ENCODE data around the gene ACP2. TPM values are rescaled to one million over a fixed set of nuclear protein-coding genes. Genes with fewer than 3 reads are reported as not detected.

Gene ACP2
- total and polyA plus RNA-seq, 2 donors (not counting 1 experiment from before 2014, with no cell fraction given): 16.3 to 29.5 TPM

DNA sequence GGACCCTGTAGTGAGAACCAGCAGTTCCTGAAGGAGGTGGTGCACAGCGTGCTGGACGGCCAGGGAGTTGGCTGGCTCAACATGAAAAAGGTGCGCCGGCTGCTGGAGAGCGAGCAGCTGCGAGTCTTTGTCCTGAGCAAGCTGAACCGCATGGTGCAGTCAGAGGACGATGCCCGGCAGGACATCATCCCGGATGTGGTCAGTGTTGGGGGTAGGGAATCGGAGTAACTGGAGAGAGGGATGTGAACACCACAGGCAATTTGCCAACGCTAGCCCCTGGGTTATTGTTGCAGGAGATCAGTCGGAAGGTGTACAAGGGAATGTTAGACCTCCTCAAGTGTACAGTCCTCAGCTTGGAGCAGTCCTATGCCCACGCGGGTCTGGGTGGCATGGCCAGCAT lies 41.2 kb upstream of the ACP2 start:
- no peak overlapping the region for H2AFZ ChIP-seq (ENCODE audit: insufficient read depth, low read depth, low read length, poor library complexity, severe bottlenecking)
- peaks cover 6% of the 10 kb centered on the region for H3K79me2 ChIP-seq (ENCODE audit: control insufficient read depth, insufficient read depth, low read length)
- H4K20me1 ChIP-seq (ENCODE audit: control insufficient read depth, insufficient read depth, low read length, poor library complexity, severe bottlenecking): no peaks in the 10 kb centered on the region
- no peaks in the 10 kb centered on the region for H3K9me3 Mint-ChIP-seq (ENCODE audit: insufficient read depth)
- H3K27ac Mint-ChIP-seq: no peak overlapping the region
- POLR2A ChIA-PET: no interaction called here
- no peaks in the 10 kb centered on the region for H3K4me1 ChIP-seq (ENCODE audit: control insufficient read depth in 2 of 2, insufficient read depth in 2 of 2, low read length in 2 of 2)
- H3K4me2 ChIP-seq (replicated peaks; ENCODE audit: low read depth, low read length, poor library complexity, severe bottlenecking): no peak overlapping the region
- no peak overlapping the region for H3K4me3 Mint-ChIP-seq
- no peaks in the 10 kb centered on the region for H3K4me1 Mint-ChIP-seq
- no peak for TF ChIP-seq EZH2 (IDR thresholded peaks at IDR 0.05; ENCODE audit: borderline replicate concordance, insufficient read depth, low read depth, low read length, poor library complexity, severe bottlenecking)
- TF ChIP-seq, protein P1, sequence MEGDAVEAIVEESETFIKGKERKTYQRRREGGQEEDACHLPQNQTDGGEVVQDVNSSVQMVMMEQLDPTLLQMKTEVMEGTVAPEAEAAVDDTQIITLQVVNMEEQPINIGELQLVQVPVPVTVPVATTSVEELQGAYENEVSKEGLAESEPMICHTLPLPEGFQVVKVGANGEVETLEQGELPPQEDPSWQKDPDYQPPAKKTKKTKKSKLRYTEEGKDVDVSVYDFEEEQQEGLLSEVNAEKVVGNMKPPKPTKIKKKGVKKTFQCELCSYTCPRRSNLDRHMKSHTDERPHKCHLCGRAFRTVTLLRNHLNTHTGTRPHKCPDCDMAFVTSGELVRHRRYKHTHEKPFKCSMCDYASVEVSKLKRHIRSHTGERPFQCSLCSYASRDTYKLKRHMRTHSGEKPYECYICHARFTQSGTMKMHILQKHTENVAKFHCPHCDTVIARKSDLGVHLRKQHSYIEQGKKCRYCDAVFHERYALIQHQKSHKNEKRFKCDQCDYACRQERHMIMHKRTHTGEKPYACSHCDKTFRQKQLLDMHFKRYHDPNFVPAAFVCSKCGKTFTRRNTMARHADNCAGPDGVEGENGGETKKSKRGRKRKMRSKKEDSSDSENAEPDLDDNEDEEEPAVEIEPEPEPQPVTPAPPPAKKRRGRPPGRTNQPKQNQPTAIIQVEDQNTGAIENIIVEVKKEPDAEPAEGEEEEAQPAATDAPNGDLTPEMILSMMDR (IDR thresholded peaks at IDR 0.05): no peak
- H3K4me3 ChIP-seq (ENCODE audit: control extremely low read depth in 1 of 5, extremely low read depth in 1 of 5, insufficient read depth in 1 of 5, low read depth in 2 of 5, low read length in 4 of 5): no peak overlapping the region
- H3K36me3 ChIP-seq (replicated peaks in 1 of 2; ENCODE audit: control extremely low read depth in 1 of 2, control insufficient read depth in 1 of 2, extremely low read depth in 1 of 2, insufficient read depth in 2 of 2, low read length in 1 of 2): peaks cover 5 to 82% of the 10 kb centered on the region in 2 experiments
- no peaks in the 10 kb centered on the region for H3K27me3 ChIP-seq (replicated peaks in 1 of 4; ENCODE audit: control extremely low read depth in 1 of 4, control insufficient read depth in 3 of 4, insufficient read depth in 4 of 4, low read length in 3 of 4)
- no peak overlapping the region for H3K27ac ChIP-seq (ENCODE audit: low read length in 2 of 2)
- ATAC-seq (ENCODE audit: low read depth): no peak
- intact Hi-C loops (cut with micrococcal nuclease): no loop called here
- no peaks in the 10 kb centered on the region for H3K27me3 Mint-ChIP-seq
- no peak for DNase-seq
- CTCF ChIA-PET: no interaction called here
- no peaks in the 10 kb centered on the region for H3K9me3 ChIP-seq (ENCODE audit: control extremely low read depth in 1 of 3, control insufficient read depth in 2 of 3, insufficient read depth in 1 of 3, low read length in 2 of 3)
- over 99% methylated on average over 12 of the region's 15 CpGs for WGBS (ENCODE audit: insufficient coverage)
- H3K9ac ChIP-seq (ENCODE audit: low read length): no peak overlapping the region

DNA sequence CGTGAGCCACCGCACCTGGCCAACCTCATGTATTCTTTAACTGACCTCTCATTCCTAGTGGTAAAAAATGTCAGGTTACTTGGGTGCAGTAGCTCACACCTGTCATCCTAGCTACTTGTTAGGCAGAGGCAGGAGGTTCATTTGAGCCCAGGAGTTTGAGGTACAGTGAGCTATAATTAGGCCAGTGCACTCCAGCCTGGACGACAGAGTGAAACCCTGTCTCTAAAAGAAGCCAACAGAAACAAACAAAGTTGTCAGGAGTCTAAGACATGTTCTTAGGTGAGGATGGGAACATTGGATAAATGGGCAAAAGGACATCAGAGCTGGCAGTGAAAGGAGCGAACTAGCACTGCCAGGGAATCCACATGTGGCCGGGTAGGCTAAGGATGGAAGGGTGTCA lies 39.5 kb upstream of the ACP2 start:
- intact Hi-C loops (cut with micrococcal nuclease): no loop called here
- POLR2A ChIA-PET: no interaction called here
- TF ChIP-seq, protein P1 (IDR thresholded peaks at IDR 0.05): no peak
- TF ChIP-seq EZH2 (IDR thresholded peaks at IDR 0.05; ENCODE audit: borderline replicate concordance, insufficient read depth, low read depth, low read length, poor library complexity, severe bottlenecking): no peak
- 100% methylated on average over 2 of the region's 5 CpGs for WGBS (ENCODE audit: insufficient coverage)
- no peak overlapping the region for H2AFZ ChIP-seq (ENCODE audit: insufficient read depth, low read depth, low read length, poor library complexity, severe bottlenecking)
- no peak overlapping the region for H3K4me3 ChIP-seq (ENCODE audit: control extremely low read depth in 1 of 5, extremely low read depth in 1 of 5, insufficient read depth in 1 of 5, low read depth in 2 of 5, low read length in 4 of 5)
- no peak overlapping the region for H3K4me2 ChIP-seq (replicated peaks; ENCODE audit: low read depth, low read length, poor library complexity, severe bottlenecking)
- ATAC-seq (ENCODE audit: low read depth) (no peak), DNase-seq (no peak)
- H3K27ac Mint-ChIP-seq: no peak overlapping the region
- no peaks in the 10 kb centered on the region for H3K27me3 ChIP-seq (replicated peaks in 1 of 4; ENCODE audit: control extremely low read depth in 1 of 4, control insufficient read depth in 3 of 4, insufficient read depth in 4 of 4, low read length in 3 of 4)
- no peaks in the 10 kb centered on the region for H3K9me3 ChIP-seq (ENCODE audit: control extremely low read depth in 1 of 3, control insufficient read depth in 2 of 3, insufficient read depth in 1 of 3, low read length in 2 of 3)
- CTCF ChIA-PET: interaction anchor here (1.0 kb wide), 1 partner anchor 124 kb away, joined by 4 read pairs; no protein-coding TSS in a partner anchor
- no peaks in the 10 kb centered on the region for H3K27me3 Mint-ChIP-seq
- no peaks in the 10 kb centered on the region for H4K20me1 ChIP-seq (ENCODE audit: control insufficient read depth, insufficient read depth, low read length, poor library complexity, severe bottlenecking)
- H3K27ac ChIP-seq (ENCODE audit: low read length in 2 of 2): no peak overlapping the region
- no peak overlapping the region for H3K9ac ChIP-seq (ENCODE audit: low read length)
- no peaks in the 10 kb centered on the region for H3K4me1 Mint-ChIP-seq
- no peaks in the 10 kb centered on the region for H3K4me1 ChIP-seq (ENCODE audit: control insufficient read depth in 2 of 2, insufficient read depth in 2 of 2, low read length in 2 of 2)
- H3K36me3 ChIP-seq (replicated peaks in 1 of 2; ENCODE audit: control extremely low read depth in 1 of 2, control insufficient read depth in 1 of 2, extremely low read depth in 1 of 2, insufficient read depth in 2 of 2, low read length in 1 of 2): peaks cover 3 to 86% of the 10 kb centered on the region in 2 experiments
- no peaks in the 10 kb centered on the region for H3K9me3 Mint-ChIP-seq (ENCODE audit: insufficient read depth)
- peaks cover 10% of the 10 kb centered on the region for H3K79me2 ChIP-seq (ENCODE audit: control insufficient read depth, insufficient read depth, low read length)
- H3K4me3 Mint-ChIP-seq: no peak overlapping the region

Measured in B cell (primary cell).